Adrenal gland (tissue), 5 donors: Measurements from ENCODE around the gene KIF26B.

ENCODE experiments used
- POLR2A ChIP-seq, 2 donors: fragments of 450-650 bp; IDR thresholded peaks; one replicate each; pipeline ENCODE4 v1.6.1; 2017; ENCODE audit warnings: antibody characterized with exemption in 2 of 2, mild to moderate bottlenecking in 2 of 2, moderate library complexity in 1 of 2
- TF ChIP-seq, protein P1 (sequence below), 6 experiments: fragments of 450-650 bp in 4 of 6; fragments of 200-600 bp in 2 of 6; sonication (generic) in 1 of 6; IDR thresholded peaks; 1 replicate in 5 of 6; 2 replicates in 1 of 6; pipeline versions ENCODE4 v1.5.1 to v1.8.0; 2016 to 2021; ENCODE audit warnings: antibody characterized with exemption in 6 of 6, mild to moderate bottlenecking in 2 of 6, moderate library complexity in 1 of 6
- donor health status: DM: no; HTN: no; CAD: no.

DNA sequence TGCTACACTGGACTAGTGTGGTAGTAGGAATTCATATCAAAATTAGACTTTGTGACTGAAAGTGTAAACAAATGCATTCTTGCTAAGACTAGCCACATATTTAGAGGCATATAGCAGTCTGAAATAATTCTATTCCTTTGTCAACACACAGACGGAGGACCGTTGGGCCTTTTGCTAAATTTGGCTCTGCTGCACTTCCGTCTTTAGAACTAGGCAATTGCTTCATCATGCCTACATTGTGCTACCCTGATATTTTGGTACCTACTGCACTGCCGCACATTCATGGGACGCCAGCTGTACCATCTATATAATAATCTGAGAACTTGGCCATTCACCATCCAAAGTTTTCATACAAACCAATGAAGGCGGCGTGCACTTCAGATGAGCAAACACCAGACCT is 346.8 kb downstream of the KIF26B start:
- no peak for TF ChIP-seq POLR2A (IDR thresholded peaks at IDR 0.05)
- TF ChIP-seq, protein P1, sequence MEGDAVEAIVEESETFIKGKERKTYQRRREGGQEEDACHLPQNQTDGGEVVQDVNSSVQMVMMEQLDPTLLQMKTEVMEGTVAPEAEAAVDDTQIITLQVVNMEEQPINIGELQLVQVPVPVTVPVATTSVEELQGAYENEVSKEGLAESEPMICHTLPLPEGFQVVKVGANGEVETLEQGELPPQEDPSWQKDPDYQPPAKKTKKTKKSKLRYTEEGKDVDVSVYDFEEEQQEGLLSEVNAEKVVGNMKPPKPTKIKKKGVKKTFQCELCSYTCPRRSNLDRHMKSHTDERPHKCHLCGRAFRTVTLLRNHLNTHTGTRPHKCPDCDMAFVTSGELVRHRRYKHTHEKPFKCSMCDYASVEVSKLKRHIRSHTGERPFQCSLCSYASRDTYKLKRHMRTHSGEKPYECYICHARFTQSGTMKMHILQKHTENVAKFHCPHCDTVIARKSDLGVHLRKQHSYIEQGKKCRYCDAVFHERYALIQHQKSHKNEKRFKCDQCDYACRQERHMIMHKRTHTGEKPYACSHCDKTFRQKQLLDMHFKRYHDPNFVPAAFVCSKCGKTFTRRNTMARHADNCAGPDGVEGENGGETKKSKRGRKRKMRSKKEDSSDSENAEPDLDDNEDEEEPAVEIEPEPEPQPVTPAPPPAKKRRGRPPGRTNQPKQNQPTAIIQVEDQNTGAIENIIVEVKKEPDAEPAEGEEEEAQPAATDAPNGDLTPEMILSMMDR (IDR thresholded peaks at IDR 0.05): no peak
